HepG2 (cell line): Measurements from ENCODE around the gene EIF3J. TPM values are rescaled to one million over a fixed set of nuclear protein-coding genes. Genes with fewer than 3 reads are reported as not detected.
A peak's percentile ranks its signal among the peaks of the same experiment; 100 is the strongest.

Experiments
- AFF4 ChIP-seq: sonication (generic); formaldehyde crosslinking; IDR thresholded peaks from 2 replicates; pipeline ENCODE4 v1.4.0; 2020; ENCODE audit warnings: missing genetic modification reagents
- ATF2 ChIP-seq: sonication (generic); formaldehyde crosslinking; IDR thresholded peaks from 2 replicates; pipeline ENCODE4 v1.4.0; 2020; ENCODE audit warnings: missing genetic modification reagents
- KLF16 ChIP-seq, 2 experiments: sonication (generic) in 1 of 2; formaldehyde crosslinking in 1 of 2; IDR thresholded peaks; 2 replicates each; pipeline versions ENCODE4 v1.6.1 to v1.8.0; 2016 to 2023; ENCODE audit warnings: missing genetic modification reagents in 2 of 2, missing compliant biosample characterization in 1 of 2
- MLLT10 ChIP-seq: sonication (generic); formaldehyde crosslinking; IDR thresholded peaks from 2 replicates; pipeline ENCODE4 v1.4.0; 2020; ENCODE audit warnings: missing genetic modification reagents
- NFE2L1 ChIP-seq: sonication (generic); formaldehyde crosslinking; IDR thresholded peaks from 2 replicates; pipeline ENCODE4 v1.4.0; 2020; ENCODE audit warnings: missing genetic modification reagents, mild to moderate bottlenecking, borderline replicate concordance
- NFRKB ChIP-seq: fragments of 450-650 bp; IDR thresholded peaks from 2 replicates; pipeline ENCODE4 v1.6.1; 2017
- PCBP1 ChIP-seq: fragments of 200-400 bp; formaldehyde crosslinking; IDR thresholded peaks from 2 replicates; pipeline ENCODE4 v1.6.1; 2017; ENCODE audit warnings: mild to moderate bottlenecking, low read depth, low read length, borderline replicate concordance
- PITX1 ChIP-seq: sonication (generic); formaldehyde crosslinking; IDR thresholded peaks from 2 replicates; pipeline ENCODE4 v1.5.1; 2020; ENCODE audit warnings: mild to moderate bottlenecking, missing genetic modification reagents
- PRDM4 ChIP-seq: sonication (generic); formaldehyde crosslinking; IDR thresholded peaks from 2 replicates; pipeline ENCODE4 v1.9.0; 2021; ENCODE audit warnings: missing genetic modification reagents, borderline replicate concordance
- REPIN1 ChIP-seq: sonication (generic); formaldehyde crosslinking; IDR thresholded peaks from 2 replicates; pipeline ENCODE4 v1.8.0; 2022; ENCODE audit warnings: missing genetic modification reagents, low read depth, mild to moderate bottlenecking, borderline replicate concordance
- SCMH1 ChIP-seq: sonication (generic); formaldehyde crosslinking; IDR thresholded peaks from 2 replicates; pipeline ENCODE4 v1.9.0; 2021; ENCODE audit warnings: missing genetic modification reagents, mild to moderate bottlenecking, borderline replicate concordance
- SMAD9 ChIP-seq: sonication (generic); formaldehyde crosslinking; IDR thresholded peaks from 2 replicates; pipeline ENCODE4 v1.5.1; 2020; ENCODE audit warnings: mild to moderate bottlenecking, missing genetic modification reagents
- SP2 ChIP-seq: sonication (generic); formaldehyde crosslinking; IDR thresholded peaks from 2 replicates; pipeline ENCODE4 v1.5.1; 2020; ENCODE audit warnings: mild to moderate bottlenecking, missing genetic modification reagents
- ZFP90 ChIP-seq: sonication (generic); formaldehyde crosslinking; IDR thresholded peaks from 2 replicates; pipeline ENCODE4 v1.8.0; 2022; ENCODE audit warnings: missing genetic modification reagents, mild to moderate bottlenecking, inconsistent platforms, borderline replicate concordance
- ZNF234 ChIP-seq: sonication (generic); formaldehyde crosslinking; conservative IDR thresholded peaks from 2 replicates; pipeline ENCODE4 v1.5.1; 2020; ENCODE audit warnings: mild to moderate bottlenecking, missing genetic modification reagents
- ZNF33A ChIP-seq: sonication (generic); formaldehyde crosslinking; IDR thresholded peaks from 2 replicates; pipeline ENCODE4 v1.5.1; 2020; ENCODE audit warnings: missing genetic modification reagents, mild to moderate bottlenecking, moderate library complexity, borderline replicate concordance
- ZNF496 ChIP-seq: sonication (generic); formaldehyde crosslinking; IDR thresholded peaks from 2 replicates; pipeline ENCODE4 v1.8.1; 2023; ENCODE audit warnings: mild to moderate bottlenecking, moderate library complexity, missing genetic modification reagents; ENCODE audit not compliant: insufficient replicate concordance
- ZNF781 ChIP-seq: sonication (generic); formaldehyde crosslinking; IDR thresholded peaks from 2 replicates; pipeline ENCODE4 v1.5.1; 2020; ENCODE audit warnings: borderline replicate concordance, mild to moderate bottlenecking, missing genetic modification reagents; ENCODE audit errors: not compliant biosample characterization
- polyA plus RNA-seq, 8 experiments: library from polyadenylated mRNA; depleted of rRNA in 3 of 8; stranded (reverse) in 7 of 8; unstranded in 1 of 8; fragments of >200 nt; fragmentation: Illumina TruSeq in 4 of 8; extraction: Trizol in 4 of 8; gene quantifications; 2 replicates each; pipeline versions ENCODE4 v1.2.1 to v1.2.3, GENCODE V29; 2011 to 2016; ENCODE audit warnings: low read depth in 4 of 8, missing spikeins in 1 of 8, mixed read lengths in 1 of 8; ENCODE audit not compliant: insufficient read depth in 1 of 8
- total RNA-seq, 5 experiments: library from RNA; depleted of rRNA; stranded (reverse); fragments of >200 nt; fragmentation: Illumina TruSeq; extraction: Trizol; gene quantifications; 2 replicates each; pipeline ENCODE4 v1.2.3, GENCODE V29; 2016; ENCODE audit warnings: low read depth in 1 of 5

Gene EIF3J
- total and polyA plus RNA-seq, 2 of the 13 experiments (the other 11 are each of a cell fraction or from before 2014, with no cell fraction given), result 51.7 to 69.2 TPM

DNA sequence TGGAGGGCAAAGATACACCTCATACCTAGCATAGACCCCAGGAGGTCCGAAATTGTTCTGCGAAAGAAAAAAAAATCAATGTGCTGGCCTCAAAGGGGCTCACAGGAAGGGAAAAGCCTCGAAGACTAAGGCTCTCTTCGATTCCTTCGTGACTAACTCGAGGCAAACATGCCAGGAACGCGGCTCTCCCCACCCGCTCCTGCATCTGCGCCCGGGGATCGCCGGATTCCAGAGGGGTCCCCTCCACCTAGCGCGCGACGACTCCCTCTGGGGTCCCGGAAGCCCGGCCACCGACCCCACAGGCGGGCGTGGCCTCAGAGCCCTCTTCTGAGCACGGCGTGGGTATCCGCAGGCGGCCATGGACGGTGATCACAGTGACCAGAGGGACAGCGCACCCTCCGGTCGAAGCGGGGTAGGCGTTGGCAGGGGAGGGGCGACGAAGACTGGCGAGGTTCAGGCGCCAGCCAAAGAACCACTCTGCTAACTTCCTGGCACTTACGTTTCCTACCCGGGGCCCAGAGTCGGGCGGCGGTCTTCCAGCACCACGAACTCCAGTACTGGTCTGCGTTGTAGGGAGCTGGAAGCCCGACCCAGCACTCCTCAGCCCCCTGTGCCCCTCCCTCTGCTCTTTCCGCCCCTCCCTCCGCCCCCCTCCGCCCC lies 515 bp upstream of the EIF3J start (continued):
- TF ChIP-seq ZNF234 (CRISPR knock-in tag), result no peak
- no peak for TF ChIP-seq ZNF496 (CRISPR knock-in tag)
- TF ChIP-seq MLLT10 (CRISPR knock-in tag), result no peak
- TF ChIP-seq PCBP1, result 0 out of 2 replicates have a peak, but pooled peaks have one; percentile 53
- TF ChIP-seq SCMH1 (CRISPR knock-in tag), result no peak
- no peak for TF ChIP-seq SP2 (CRISPR knock-in tag)
- no peak for TF ChIP-seq NFRKB
- TF ChIP-seq SMAD9 (CRISPR knock-in tag), result no peak
- TF ChIP-seq REPIN1 (CRISPR knock-in tag), result no peak
- TF ChIP-seq ATF2, result 0 out of 2 replicates have a peak, but pooled peaks have one; percentile 52
- peak; percentile 59 for TF ChIP-seq ZNF781 (CRISPR knock-in tag)
- TF ChIP-seq AFF4, result no peak
- TF ChIP-seq PRDM4 (CRISPR knock-in tag), result no peak
- no peak for TF ChIP-seq NFE2L1 (CRISPR knock-in tag)
- TF ChIP-seq PITX1 (CRISPR knock-in tag), result peak; percentile 51; the same call in 1 of the 2 replicates
- no peak for TF ChIP-seq ZNF33A (CRISPR knock-in tag)
- TF ChIP-seq KLF16 (CRISPR knock-in tag; IDR thresholded peaks at IDR 0.05), result peak in 1 of 2 experiments; percentile 25; a peak in 2 of 4 replicates
- no peak for TF ChIP-seq ZFP90
